ENCODE data around the gene MLF2. TPM values are rescaled to one million over a fixed set of nuclear protein-coding genes. Genes with fewer than 3 reads are reported as not detected.

MLF2 gene
- total and polyA plus RNA-seq, 2 of the 13 experiments (the other 11 are each of a cell fraction or from before 2014, with no cell fraction given): 88.1 to 167 TPM

DNA sequence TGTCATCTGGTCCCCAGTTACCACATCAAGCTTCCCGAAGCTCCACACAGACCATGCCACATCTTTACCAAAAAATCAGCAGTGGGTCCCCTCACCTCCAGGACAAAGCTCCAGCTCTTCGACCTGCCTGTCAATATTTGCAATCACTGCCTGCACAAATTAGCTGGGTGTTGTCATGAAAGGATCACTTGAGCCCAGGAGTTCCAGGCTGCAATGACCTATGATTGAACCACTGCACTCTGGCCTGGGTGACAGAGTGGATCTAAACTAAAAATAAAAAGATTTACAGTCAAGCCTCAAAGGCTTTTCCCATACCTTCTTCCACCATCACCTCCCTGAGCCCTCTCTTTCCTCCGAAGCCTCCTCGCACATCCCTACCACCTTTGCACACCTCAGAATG lies 43.6 kb upstream of the MLF2 start (continued):
- TF ChIP-seq CEBPG (CRISPR knock-in tag; IDR thresholded peaks at IDR 0.05): 0 out of 2 replicates have a peak, but pooled peaks have one; percentile 7
- no peak for TF ChIP-seq SP140L (CRISPR knock-in tag; IDR thresholded peaks at IDR 0.05; ENCODE audit: borderline replicate concordance)
- TF ChIP-seq EP300 (IDR thresholded peaks at IDR 0.05; ENCODE audit: low read depth in 2 of 2, low read length in 2 of 2): peak in 1 of 2 experiments; percentile 11; a peak in 1 of 4 replicates
- TF ChIP-seq EP300 (CRISPR knock-in tag; IDR thresholded peaks at IDR 0.05; ENCODE audit: borderline replicate concordance): no peak
- no peak for TF ChIP-seq RBFOX2 (IDR thresholded peaks at IDR 0.05; ENCODE audit: low read depth, low read length)
- TF ChIP-seq ZNF180 (CRISPR knock-in tag; IDR thresholded peaks at IDR 0.05; ENCODE audit: borderline replicate concordance, low read depth): no peak
- TF ChIP-seq ZNF619 (CRISPR knock-in tag; IDR thresholded peaks at IDR 0.05): no peak
- no peak for TF ChIP-seq ZNF333 (CRISPR knock-in tag; IDR thresholded peaks at IDR 0.05; ENCODE audit: borderline replicate concordance)
- TF ChIP-seq SKI (IDR thresholded peaks at IDR 0.05; ENCODE audit: partially characterized antibody): no peak
- TF ChIP-seq, protein P1, sequence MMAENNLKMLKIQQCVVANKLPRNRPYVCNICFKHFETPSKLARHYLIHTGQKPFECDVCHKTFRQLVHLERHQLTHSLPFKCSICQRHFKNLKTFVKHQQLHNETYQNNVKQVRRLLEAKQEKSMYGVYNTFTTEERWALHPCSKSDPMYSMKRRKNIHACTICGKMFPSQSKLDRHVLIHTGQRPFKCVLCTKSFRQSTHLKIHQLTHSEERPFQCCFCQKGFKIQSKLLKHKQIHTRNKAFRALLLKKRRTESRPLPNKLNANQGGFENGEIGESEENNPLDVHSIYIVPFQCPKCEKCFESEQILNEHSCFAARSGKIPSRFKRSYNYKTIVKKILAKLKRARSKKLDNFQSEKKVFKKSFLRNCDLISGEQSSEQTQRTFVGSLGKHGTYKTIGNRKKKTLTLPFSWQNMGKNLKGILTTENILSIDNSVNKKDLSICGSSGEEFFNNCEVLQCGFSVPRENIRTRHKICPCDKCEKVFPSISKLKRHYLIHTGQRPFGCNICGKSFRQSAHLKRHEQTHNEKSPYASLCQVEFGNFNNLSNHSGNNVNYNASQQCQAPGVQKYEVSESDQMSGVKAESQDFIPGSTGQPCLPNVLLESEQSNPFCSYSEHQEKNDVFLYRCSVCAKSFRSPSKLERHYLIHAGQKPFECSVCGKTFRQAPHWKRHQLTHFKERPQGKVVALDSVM (CRISPR knock-in tag; IDR thresholded peaks at IDR 0.05): no peak
- no peak for TF ChIP-seq TOPORS (CRISPR knock-in tag; IDR thresholded peaks at IDR 0.05)
- TF ChIP-seq, protein P2, sequence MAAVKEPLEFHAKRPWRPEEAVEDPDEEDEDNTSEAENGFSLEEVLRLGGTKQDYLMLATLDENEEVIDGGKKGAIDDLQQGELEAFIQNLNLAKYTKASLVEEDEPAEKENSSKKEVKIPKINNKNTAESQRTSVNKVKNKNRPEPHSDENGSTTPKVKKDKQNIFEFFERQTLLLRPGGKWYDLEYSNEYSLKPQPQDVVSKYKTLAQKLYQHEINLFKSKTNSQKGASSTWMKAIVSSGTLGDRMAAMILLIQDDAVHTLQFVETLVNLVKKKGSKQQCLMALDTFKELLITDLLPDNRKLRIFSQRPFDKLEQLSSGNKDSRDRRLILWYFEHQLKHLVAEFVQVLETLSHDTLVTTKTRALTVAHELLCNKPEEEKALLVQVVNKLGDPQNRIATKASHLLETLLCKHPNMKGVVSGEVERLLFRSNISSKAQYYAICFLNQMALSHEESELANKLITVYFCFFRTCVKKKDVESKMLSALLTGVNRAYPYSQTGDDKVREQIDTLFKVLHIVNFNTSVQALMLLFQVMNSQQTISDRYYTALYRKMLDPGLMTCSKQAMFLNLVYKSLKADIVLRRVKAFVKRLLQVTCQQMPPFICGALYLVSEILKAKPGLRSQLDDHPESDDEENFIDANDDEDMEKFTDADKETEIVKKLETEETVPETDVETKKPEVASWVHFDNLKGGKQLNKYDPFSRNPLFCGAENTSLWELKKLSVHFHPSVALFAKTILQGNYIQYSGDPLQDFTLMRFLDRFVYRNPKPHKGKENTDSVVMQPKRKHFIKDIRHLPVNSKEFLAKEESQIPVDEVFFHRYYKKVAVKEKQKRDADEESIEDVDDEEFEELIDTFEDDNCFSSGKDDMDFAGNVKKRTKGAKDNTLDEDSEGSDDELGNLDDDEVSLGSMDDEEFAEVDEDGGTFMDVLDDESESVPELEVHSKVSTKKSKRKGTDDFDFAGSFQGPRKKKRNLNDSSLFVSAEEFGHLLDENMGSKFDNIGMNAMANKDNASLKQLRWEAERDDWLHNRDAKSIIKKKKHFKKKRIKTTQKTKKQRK (IDR thresholded peaks at IDR 0.05; ENCODE audit: low read length): no peak
- no peak for TF ChIP-seq KAT8 (CRISPR knock-in tag; IDR thresholded peaks at IDR 0.05)
- TF ChIP-seq DBP (CRISPR knock-in tag; IDR thresholded peaks at IDR 0.05; ENCODE audit: not compliant biosample characterization): no peak
- no peak for TF ChIP-seq ATF1 (CRISPR knock-in tag; IDR thresholded peaks at IDR 0.05)
- no peak for TF ChIP-seq SIX4 (CRISPR knock-in tag; IDR thresholded peaks at IDR 0.05)
- no peak for TF ChIP-seq ATAD3A (CRISPR knock-in tag; IDR thresholded peaks at IDR 0.05)
- TF ChIP-seq ZNF350 (CRISPR knock-in tag; IDR thresholded peaks at IDR 0.05; ENCODE audit: borderline replicate concordance, low read depth): no peak
- TF ChIP-seq ZNF296 (CRISPR knock-in tag; conservative IDR thresholded peaks at IDR 0.05): no peak
- TF ChIP-seq RXRA (CRISPR knock-in tag; IDR thresholded peaks at IDR 0.05): peak; percentile 29; the same call in 1 of the 2 replicates
- TF ChIP-seq SRSF9 (IDR thresholded peaks at IDR 0.05; ENCODE audit: borderline replicate concordance, insufficient read depth, low read depth, low read length, poor library complexity, severe bottlenecking): no peak
- no peak for TF ChIP-seq ZNF343 (CRISPR knock-in tag; IDR thresholded peaks at IDR 0.05)
